ENCODE results near the gene PDZRN3. TPM values are rescaled to one million over a fixed set of nuclear protein-coding genes. Genes with fewer than 3 reads are reported as not detected.

PDZRN3 gene
- total RNA-seq, 1 donor from 2014 or later: 75.9 TPM

GRCh38 chr3:73592154-73593144 lies 32.3 kb downstream of the PDZRN3 start:
- intact Hi-C loops (cut with DNase I): no loop called here
- H3K4me1 ChIP-seq: peaks cover 15% of the 10 kb centered on the region
- H3K9me3 ChIP-seq: no peaks in the 10 kb centered on the region
- no peaks in the 10 kb centered on the region for H3K27me3 ChIP-seq
- H3K36me3 ChIP-seq: no peaks in the 10 kb centered on the region
- H3K27ac ChIP-seq: no peak overlapping the region
- no peak for TF ChIP-seq POLR2AphosphoS5 (IDR thresholded peaks at IDR 0.05; ENCODE audit: insufficient read depth in 1 of 2, low read depth in 1 of 2)
- no peak for TF ChIP-seq POLR2A (IDR thresholded peaks at IDR 0.05)
- TF ChIP-seq, protein P1, sequence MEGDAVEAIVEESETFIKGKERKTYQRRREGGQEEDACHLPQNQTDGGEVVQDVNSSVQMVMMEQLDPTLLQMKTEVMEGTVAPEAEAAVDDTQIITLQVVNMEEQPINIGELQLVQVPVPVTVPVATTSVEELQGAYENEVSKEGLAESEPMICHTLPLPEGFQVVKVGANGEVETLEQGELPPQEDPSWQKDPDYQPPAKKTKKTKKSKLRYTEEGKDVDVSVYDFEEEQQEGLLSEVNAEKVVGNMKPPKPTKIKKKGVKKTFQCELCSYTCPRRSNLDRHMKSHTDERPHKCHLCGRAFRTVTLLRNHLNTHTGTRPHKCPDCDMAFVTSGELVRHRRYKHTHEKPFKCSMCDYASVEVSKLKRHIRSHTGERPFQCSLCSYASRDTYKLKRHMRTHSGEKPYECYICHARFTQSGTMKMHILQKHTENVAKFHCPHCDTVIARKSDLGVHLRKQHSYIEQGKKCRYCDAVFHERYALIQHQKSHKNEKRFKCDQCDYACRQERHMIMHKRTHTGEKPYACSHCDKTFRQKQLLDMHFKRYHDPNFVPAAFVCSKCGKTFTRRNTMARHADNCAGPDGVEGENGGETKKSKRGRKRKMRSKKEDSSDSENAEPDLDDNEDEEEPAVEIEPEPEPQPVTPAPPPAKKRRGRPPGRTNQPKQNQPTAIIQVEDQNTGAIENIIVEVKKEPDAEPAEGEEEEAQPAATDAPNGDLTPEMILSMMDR (IDR thresholded peaks at IDR 0.05): no peak
- DNase-seq (ENCODE audit: extremely low spot score in 2 of 2): no peak
- no peak overlapping the region for H3K4me3 ChIP-seq

GRCh38 chr3:73591286-73591800 lies 33.4 kb downstream of the PDZRN3 start:
- intact Hi-C loops (cut with DNase I): no loop called here
- H3K27ac ChIP-seq: no peak overlapping the region
- TF ChIP-seq POLR2AphosphoS5 (IDR thresholded peaks at IDR 0.05; ENCODE audit: insufficient read depth in 1 of 2, low read depth in 1 of 2): no peak
- no peaks in the 10 kb centered on the region for H3K27me3 ChIP-seq
- no peaks in the 10 kb centered on the region for H3K9me3 ChIP-seq
- peaks cover 15% of the 10 kb centered on the region for H3K4me1 ChIP-seq
- no peak overlapping the region for H3K4me3 ChIP-seq
- no peaks in the 10 kb centered on the region for H3K36me3 ChIP-seq
- no peak for DNase-seq (ENCODE audit: extremely low spot score in 2 of 2)

- Histone ChIP-seq H3K4me1 (peaks cover 6% of the 10 kb centered on the region), H3K9me3 (no peaks in the 10 kb centered on the region), H3K4me3 (no peak overlapping the region), H3K27me3 (no peaks in the 10 kb centered on the region), H3K27ac (no peak overlapping the region), H3K36me3 (no peaks in the 10 kb centered on the region)
- DNase-seq (ENCODE audit: extremely low spot score in 2 of 2): no peak
- TF ChIP-seq POLR2AphosphoS5 (IDR thresholded peaks at IDR 0.05; ENCODE audit: insufficient read depth in 1 of 2, low read depth in 1 of 2) (no peak), POLR2A (IDR thresholded peaks at IDR 0.05) (no peak)
- TF ChIP-seq, protein P1 (IDR thresholded peaks at IDR 0.05): no peak
- intact Hi-C loops (cut with DNase I): no loop called here
These were observed 38.1 kb downstream of the PDZRN3 start for GRCh38 chr3:73586628-73587027.

GRCh38 chr3:73586190-73586589 lies 38.6 kb downstream of the PDZRN3 start:
- Histone ChIP-seq H3K4me1 (peaks cover 6% of the 10 kb centered on the region), H3K36me3 (no peaks in the 10 kb centered on the region), H3K9me3 (no peaks in the 10 kb centered on the region), H3K27me3 (no peaks in the 10 kb centered on the region), H3K27ac (no peak overlapping the region), H3K4me3 (no peak overlapping the region)
- intact Hi-C loops (cut with DNase I): no loop called here
- TF ChIP-seq, protein P1 (IDR thresholded peaks at IDR 0.05): no peak
- TF ChIP-seq POLR2AphosphoS5 (IDR thresholded peaks at IDR 0.05; ENCODE audit: insufficient read depth in 1 of 2, low read depth in 1 of 2) (no peak), POLR2A (IDR thresholded peaks at IDR 0.05) (no peak)
- no peak for DNase-seq (ENCODE audit: extremely low spot score in 2 of 2)

GRCh38 chr3:73584873-73585272 lies 39.9 kb downstream of the PDZRN3 start:
- Histone ChIP-seq H3K9me3 (no peaks in the 10 kb centered on the region), H3K36me3 (no peaks in the 10 kb centered on the region), H3K4me3 (no peak overlapping the region), H3K27me3 (no peaks in the 10 kb centered on the region), H3K4me1 (peaks cover 4% of the 10 kb centered on the region), H3K27ac (no peak overlapping the region)
- TF ChIP-seq, protein P1 (IDR thresholded peaks at IDR 0.05): no peak
- TF ChIP-seq POLR2A (IDR thresholded peaks at IDR 0.05): no peak
- TF ChIP-seq POLR2AphosphoS5 (IDR thresholded peaks at IDR 0.05; ENCODE audit: insufficient read depth in 1 of 2, low read depth in 1 of 2): no peak
- intact Hi-C loops (cut with DNase I): no loop called here
- DNase-seq (ENCODE audit: extremely low spot score in 2 of 2): no peak
